Stimulated activated CD8-positive, alpha-beta memory T cell treated with anti-CD3 and anti-CD28 coated beads, Interleukin-12 subunit alpha, Interleukin-12 subunit beta, amount 100 ng/mL, for 24 hours (primary cell): ENCODE measurements around the gene KRT222.

Experiments
- DNase-seq: peaks from one replicate; pipeline ENCODE4 v3.0.0-alpha.2; 2020; ENCODE audit errors: extremely low read depth

The KRT222 gene

DNA sequence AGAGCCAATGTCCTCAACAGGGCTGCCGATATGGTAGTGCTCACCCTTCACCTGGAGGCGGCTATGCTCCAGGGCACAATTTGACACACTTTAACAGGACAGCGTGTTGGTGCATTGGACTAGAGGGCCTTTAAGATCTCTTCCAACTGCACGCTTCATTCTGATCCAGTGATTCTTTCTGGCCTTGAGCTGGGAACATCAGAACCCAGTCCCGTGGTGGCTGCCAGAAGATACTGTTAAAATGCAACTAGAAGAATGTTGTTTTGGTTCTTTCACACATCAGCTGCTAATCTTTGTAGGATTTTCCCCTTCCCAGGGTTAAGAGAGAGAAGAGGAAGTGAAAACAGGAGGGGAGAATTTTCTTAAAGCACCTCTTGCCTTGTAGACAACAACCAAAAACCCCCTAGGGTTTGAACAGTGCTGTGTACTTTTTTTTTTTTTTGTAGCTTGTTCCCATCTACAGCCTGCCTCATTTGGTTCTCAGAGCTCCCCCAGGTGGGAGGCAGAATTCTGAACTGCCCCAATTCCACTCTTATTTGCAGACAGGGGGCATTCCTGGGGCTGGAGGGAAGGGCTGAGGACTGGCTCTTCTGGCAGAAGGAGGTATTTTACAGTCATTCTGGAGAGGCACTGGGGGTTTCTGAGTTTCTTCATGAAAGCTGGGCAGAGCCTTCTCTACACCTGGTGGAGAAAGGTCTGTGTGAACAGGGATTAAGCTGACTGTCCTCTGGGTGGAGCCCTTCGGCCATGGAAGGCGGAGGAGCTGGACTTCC is 49.7 kb downstream of the KRT222 start:
- no peak for DNase-seq

DNA sequence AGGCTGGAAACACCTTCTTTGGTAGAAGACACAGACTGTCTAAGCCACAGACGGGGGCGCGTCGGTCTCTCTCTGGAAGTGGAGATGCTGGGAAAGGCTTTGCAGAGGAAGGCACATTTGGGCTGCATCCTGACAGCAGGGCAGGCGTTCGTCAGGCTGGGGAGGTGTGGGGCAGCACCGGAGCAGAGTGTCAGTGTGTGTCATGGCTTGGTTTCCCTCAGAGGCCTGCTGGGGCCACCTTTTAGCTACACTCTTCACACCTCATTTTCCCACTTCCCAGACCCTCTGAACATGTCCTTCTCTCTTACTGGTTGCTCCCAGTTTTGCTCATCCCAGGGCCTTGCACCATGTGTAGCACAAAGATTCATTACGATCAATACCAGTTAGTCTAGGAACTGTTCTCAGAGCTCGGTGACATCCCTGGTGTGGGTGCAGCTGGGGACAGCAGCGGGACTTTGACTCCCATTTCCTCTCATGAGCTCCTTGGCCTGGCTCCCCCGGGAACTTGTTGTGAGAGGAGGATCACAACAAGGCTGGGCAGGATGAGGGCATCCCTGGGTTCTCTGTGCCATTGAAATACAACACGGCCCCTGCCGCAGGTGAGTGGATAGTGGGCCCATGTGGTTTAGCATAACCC is 50.4 kb downstream of the KRT222 start:
- no peak for DNase-seq

DNA sequence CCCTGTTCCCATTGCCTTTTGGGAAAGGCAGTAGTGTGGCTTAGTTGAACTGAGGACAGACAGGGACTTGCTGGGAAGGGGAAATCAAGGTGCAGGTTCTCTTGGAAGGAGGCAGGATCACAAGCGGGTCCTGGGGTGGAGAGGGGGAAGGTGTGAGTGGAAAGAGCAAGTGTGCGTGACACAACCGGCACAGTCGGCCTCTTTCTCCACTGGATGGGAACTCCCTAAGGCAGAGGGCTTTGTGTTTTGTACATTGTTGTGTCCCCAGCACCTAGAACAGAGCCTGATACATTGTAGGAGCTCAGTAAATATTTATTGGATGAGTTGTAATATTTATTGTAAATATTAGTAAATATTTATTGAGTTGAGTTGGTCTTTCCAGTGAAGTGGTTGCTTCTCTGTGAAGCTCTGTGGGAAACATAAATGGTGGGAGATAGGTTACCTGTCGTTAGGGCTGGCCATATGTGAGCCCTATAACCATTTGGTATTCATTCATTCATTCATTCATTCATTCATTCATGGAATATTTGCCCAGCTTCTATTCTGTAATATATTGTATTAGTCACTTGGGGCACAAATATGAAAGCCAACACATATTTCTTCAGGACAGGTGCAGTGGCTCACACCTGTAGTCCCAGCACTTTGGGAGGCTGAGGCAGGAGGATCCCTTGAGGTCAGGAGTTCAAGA is 51.4 kb downstream of the KRT222 start:
- no peak for DNase-seq

DNA sequence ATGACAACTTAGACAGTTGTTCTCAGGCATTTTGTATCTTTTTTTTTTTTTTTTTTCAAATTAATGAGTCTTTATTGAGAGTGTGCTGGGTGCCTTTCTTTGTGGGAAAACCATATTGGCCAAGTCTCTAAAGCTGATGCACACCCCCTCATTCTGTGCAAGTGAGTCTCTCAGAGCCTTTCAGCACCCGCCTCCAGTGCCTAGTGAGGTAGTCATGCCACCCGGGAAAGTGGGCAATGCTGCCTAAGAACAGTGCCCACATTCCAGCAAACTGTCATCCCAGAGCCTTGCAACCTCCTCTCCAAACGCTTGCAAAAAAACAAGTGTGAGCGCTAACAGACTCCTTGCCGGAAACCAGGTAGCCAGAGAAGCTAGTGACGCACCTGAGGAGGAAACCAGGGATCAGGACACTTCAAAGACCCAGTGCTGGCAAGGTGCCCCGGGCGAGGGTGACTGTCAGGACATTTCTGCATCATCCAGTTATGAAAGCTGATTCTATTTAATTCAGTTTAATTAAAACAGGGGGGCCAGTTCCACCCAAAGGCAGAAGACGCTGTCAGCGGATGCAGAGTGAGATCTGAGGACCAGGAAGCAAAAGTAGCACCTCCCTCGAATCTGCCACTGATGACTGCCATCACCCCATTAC is 52.3 kb downstream of the KRT222 start:
- DNase-seq = no peak

DNA sequence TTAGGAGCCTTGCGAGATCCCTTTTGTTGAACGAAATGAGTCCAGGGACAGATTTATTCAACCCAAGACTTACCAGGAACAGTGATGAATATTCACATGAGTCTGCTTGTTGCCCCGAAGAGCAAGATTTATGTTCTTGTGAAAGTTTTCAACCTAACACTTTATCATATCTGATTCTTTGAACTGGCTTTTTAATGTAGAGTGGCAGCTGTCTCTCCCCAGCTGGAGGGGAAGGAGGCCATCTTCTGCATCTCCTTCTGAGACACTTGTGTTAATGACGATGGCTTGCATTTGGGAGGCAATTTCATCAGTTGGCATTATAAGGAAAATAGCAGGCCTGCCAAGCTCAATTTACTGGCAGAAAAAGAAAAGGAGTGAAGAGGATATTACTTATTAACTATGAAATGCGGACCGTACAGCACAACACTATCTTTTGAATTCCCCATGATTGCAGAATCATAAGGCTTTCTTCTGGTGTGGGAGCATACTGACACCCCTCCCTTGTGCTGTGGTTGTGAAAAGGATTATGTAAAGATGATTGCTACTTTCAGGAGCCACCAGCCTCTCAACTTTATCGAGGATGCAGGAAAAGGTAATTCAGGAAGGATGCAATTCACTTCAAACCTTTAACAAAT is 53.0 kb downstream of the KRT222 start:
- no peak for DNase-seq

DNA sequence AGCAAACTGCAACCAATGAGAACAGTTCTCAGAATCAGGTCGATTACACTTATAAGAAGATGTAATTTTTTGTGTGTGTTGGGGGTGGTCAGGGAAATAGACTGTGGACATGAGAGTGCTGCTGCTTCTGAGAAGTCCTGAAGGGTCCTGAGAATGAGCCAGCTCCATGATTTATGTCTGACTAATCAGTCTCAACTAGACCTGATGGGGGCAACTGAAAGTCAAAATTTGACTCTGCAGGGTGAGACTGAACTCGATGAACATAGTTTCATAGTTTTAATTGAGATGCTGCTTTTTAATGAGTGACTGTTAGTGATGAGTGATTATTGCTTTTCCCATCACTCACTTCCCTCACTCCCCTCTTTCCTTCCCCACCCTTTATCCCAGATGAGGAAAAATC is 54.6 kb downstream of the KRT222 start:
- no peak for DNase-seq

DNA sequence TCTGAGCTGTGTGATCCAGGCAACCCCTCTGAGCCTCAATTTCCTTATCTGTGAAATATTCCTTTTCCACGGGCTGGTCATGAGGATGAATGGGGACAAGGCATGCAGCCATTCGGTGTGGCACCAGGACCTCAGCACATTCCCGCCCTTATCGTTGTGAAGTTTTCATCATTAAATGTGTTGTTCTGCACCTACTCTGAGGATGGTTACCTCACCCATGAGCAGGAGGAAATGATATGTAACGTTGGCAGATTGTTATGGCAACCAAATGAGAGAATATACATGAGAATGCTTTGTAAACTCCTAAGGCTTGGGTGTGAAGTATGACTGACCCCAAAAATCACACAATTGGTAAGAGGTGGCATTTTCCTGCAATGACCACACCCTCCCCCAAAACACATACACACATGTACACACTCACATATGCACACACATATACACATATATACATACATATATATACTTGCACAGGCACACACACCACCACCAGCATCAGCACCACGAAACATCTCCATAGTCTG is 56.9 kb downstream of the KRT222 start:
- DNase-seq = no peak

DNA sequence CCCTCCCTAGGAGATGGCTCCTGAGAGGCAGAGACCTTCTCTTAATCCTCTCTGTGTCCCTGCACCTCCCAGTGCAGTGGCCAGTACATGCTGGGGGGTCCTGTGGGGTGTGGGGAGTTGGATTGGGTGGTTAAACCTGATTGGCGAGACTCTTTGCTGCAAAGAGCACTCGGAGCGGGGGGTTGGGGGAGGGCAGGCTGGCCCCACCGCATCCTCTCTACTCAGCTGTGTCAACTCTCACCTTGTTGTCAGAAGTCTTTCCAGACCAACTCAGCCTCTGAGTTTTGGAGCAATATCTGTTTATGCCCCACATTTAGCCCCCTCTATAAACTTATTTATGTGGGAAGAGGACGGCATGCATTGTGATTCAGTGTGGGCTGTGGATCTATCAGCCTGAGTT is 57.3 kb downstream of the KRT222 start:
- DNase-seq = no peak

DNA sequence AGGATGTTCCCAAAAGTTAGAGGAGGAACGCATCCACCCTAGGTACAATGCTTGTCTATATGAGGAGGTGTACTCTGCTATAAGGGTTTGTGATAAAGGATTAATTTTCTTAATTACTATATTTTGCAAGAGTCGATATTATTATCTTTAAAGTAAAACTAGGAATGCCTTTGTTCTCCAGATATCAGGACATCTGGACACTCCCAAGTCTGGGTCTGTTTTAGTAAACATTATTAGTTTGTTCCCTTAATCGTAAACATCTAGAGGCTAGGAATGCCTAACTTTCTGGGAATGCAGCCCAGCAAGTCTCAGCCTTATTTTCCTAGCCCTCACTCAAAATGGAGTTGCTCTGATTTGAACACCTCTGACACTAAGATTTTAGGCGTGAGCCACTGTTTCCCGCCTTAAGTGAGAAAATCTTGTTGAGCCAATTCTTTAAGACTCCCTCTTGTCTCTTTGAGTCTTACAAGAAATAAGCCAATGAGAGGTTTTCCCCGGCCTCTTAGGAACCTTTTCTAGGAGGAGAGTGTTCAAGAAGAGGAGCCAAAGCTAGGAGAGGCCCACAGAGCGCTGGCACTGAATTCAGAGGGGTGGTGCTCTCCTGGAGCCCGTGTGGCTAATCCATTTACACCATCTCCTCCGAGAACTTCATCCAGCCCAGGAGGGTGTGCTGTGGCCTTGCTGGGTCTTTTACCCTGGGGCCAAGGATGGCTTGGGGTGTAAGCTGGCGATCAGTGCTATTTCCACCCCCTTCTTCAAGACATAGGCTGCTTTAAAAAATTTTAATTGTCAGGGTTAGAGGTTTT is 58.2 kb downstream of the KRT222 start:
- no peak for DNase-seq

DNA sequence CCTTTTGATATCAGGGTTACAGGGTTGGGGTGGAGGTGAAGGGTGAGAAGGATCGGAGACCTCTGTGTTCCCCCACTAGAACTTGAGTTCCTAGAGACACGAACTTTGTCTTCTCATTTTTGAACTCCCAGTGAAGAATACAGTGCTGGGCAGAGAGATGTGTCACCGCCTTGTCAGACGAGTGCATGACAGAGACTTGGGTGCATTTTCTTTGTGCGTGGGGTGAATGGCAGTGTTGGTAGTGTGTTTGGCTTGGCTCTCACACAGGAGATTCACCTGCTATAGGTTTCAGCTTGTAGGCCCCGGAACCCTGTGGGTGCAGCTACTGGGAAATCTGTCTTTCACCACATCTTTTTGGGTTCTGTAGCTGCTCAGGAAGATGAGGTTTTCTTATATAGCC is 59.7 kb downstream of the KRT222 start:
- DNase-seq = no peak
